KMS-11 (cell line): ENCODE results near the gene ARHGDIG.
A peak's percentile ranks its signal among the peaks of the same experiment; 100 is the strongest.

Source experiments
- H2AFZ ChIP-seq: fragments of 200-600 bp; sonication (generic); 2 replicates; pipeline ENCODE4 v1.6.1; 2016; ENCODE audit warnings: antibody characterized with exemption, mixed run types, low read depth
- H3K27ac ChIP-seq: fragments of 200-600 bp; sonication (generic); 2 replicates; pipeline ENCODE4 v1.6.1; 2016; ENCODE audit warnings: mild to moderate bottlenecking, mixed run types
- H3K27me3 ChIP-seq: fragments of 200-600 bp; sonication (generic); 2 replicates; pipeline ENCODE4 v1.6.1; 2017; ENCODE audit warnings: mild to moderate bottlenecking, low read depth, mixed run types, moderate library complexity; ENCODE audit not compliant: insufficient read depth
- H3K36me3 ChIP-seq: fragments of 200-600 bp; sonication (generic); 2 replicates; pipeline ENCODE4 v1.6.1; 2017; ENCODE audit warnings: mild to moderate bottlenecking, mixed run types; ENCODE audit not compliant: insufficient read depth
- H3K4me1 ChIP-seq: fragments of 200-600 bp; sonication (generic); 2 replicates; pipeline ENCODE4 v1.6.1; 2016; ENCODE audit warnings: mild to moderate bottlenecking, low read depth, mixed run types; ENCODE audit not compliant: poor library complexity, severe bottlenecking
- H3K4me2 ChIP-seq: fragments of 200-600 bp; sonication (generic); 2 replicates; pipeline ENCODE4 v1.7.0; 2016; ENCODE audit warnings: mild to moderate bottlenecking, mixed run types
- H3K4me3 ChIP-seq: fragments of 200-600 bp; sonication (generic); IDR thresholded peaks from 2 replicates; pipeline ENCODE4 v1.6.1; 2017; ENCODE audit warnings: low read depth, low read length, mixed read lengths; ENCODE audit not compliant: insufficient read depth
- H3K79me2 ChIP-seq: fragments of 200-600 bp; sonication (generic); 2 replicates; pipeline ENCODE4 v1.6.1; 2016; ENCODE audit warnings: low read depth, mixed run types; ENCODE audit not compliant: insufficient read depth
- H3K9ac ChIP-seq: fragments of 200-600 bp; sonication (generic); 2 replicates; pipeline ENCODE4 v1.6.1; 2016; ENCODE audit warnings: mild to moderate bottlenecking, mixed run types
- H4K20me1 ChIP-seq: fragments of 200-600 bp; sonication (generic); 2 replicates; pipeline ENCODE4 v1.6.1; 2016; ENCODE audit warnings: mild to moderate bottlenecking, mixed run types; ENCODE audit not compliant: insufficient read depth
- TF ChIP-seq, protein P1 (sequence below): fragments of 200-600 bp; sonication (generic); conservative IDR thresholded peaks from 2 replicates; pipeline ENCODE4 v1.6.1; 2017; ENCODE audit warnings: low read depth, mild to moderate bottlenecking, antibody characterized with exemption, low read length, moderate library complexity, mixed read lengths

ARHGDIG gene

DNA sequence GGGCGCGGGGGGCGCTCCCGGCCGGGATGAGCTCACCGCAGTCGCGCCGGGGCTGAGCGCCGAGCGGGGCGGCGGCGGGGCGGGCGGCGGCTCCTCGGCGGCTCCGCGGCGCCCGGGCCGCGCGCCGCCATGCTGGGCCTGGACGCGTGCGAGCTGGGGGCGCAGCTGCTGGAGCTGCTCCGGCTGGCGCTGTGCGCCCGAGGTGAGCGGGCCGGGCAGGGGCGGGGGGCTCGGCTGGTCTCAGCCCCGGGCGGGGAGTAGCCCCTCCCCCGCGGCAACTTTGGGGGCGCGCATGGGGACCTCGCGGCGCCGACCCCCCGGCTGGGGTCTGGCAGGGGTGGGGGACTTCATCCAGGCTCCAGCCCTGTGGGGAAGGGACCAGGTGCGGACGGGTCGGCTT is at the start of gene ARHGDIG:
TSS of gene ARHGDIG (plus strand) at position 40 of the 400 bp plus-strand sequence. CDS start at position 130, 90 bp downstream.
- Histone ChIP-seq H2AFZ (no peak within 1 kb of the TSS), H3K27me3 (peaks cover 20% of the 10 kb centered on the region; the same call in 1 of the 2 replicates), H3K4me1 (peaks cover 4% of the 10 kb centered on the region), H3K36me3 (no peaks in the 10 kb centered on the region), H3K4me2 (no peak within 1 kb of the TSS), H3K79me2 (no peaks in the 10 kb centered on the region), H4K20me1 (no peaks in the 10 kb centered on the region), H3K9ac (no peak within 1 kb of the TSS), H3K4me3 (no peak within 1 kb of the TSS), H3K27ac (no peak within 1 kb of the TSS)
- TF ChIP-seq, protein P1, sequence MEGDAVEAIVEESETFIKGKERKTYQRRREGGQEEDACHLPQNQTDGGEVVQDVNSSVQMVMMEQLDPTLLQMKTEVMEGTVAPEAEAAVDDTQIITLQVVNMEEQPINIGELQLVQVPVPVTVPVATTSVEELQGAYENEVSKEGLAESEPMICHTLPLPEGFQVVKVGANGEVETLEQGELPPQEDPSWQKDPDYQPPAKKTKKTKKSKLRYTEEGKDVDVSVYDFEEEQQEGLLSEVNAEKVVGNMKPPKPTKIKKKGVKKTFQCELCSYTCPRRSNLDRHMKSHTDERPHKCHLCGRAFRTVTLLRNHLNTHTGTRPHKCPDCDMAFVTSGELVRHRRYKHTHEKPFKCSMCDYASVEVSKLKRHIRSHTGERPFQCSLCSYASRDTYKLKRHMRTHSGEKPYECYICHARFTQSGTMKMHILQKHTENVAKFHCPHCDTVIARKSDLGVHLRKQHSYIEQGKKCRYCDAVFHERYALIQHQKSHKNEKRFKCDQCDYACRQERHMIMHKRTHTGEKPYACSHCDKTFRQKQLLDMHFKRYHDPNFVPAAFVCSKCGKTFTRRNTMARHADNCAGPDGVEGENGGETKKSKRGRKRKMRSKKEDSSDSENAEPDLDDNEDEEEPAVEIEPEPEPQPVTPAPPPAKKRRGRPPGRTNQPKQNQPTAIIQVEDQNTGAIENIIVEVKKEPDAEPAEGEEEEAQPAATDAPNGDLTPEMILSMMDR = no peak

DNA sequence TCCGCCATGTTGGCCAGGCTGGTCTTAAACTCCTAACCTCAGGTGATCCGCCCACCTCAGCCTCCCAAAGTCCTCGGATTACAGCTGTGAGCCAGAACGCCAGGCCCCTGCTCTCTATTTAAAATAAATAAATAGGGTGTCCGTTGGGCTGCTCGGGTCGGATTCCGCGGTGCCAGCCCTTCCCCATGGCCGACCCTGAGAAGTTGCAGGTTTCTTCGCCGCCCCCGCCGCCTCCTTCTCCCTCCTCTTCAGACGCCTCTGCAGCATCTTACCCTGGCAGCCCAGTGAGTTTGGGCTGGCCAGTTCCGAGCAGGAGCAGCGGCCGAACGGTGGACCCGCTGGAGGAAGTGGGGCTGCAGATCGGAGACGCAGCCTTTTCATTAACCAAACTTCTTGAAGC is 49.4 kb upstream of the ARHGDIG start:
- Histone ChIP-seq H3K36me3 (peaks cover 4% of the 10 kb centered on the region; the same call in 1 of the 2 replicates), H3K4me2 (no peak overlapping the region), H3K4me1 (peaks cover 33% of the 10 kb centered on the region), H4K20me1 (peaks cover 18% of the 10 kb centered on the region; the same call in 1 of the 2 replicates), H3K79me2 (peaks cover 30% of the 10 kb centered on the region), H3K4me3 (no peak overlapping the region), H3K9ac (no peak overlapping the region), H3K27ac (no peak overlapping the region), H3K27me3 (no peaks in the 10 kb centered on the region), H2AFZ (no peak overlapping the region)
- TF ChIP-seq, protein P1 = no peak

DNA sequence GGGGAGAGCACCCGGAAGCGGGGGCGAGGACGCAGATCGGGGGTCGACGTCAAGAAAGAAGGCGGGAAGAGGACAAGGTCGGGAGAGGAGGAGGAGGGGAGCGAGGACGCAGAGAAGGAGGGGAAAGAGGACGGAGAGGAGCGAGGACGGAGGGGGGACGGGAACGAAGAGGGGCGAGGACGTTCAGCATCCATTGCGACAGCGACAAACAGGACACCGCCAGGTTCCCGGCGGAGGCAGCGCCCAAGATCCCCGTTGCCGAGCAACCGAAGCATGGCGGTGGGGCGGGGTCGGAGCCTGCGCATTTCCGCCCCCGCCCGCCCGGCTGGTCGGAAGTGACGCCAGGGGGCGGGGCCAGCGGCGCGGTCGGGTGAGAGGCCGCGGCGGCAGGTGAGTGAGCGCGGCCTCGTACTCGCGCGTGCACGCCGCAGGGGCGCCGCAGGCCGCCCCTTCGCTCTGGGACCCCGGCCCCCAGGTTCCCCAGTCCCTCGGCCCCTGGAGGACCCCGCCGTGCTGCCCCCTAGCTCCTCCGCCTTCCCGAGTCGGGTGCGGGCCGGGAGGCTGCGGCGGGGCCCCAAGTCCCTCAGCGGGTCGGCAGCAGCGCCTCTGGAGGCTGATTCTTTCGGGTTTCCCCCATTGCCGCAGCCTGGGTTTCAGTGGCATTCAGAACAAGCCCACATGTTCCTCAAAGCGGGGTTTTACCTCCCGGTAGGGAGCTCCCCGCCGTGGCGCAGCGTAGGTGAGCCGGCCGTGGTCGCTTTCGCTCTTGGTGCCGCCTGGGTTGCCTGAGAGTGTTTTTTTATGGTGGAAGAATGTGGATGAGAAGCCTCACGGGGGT is 45.7 kb upstream of the ARHGDIG start, which contains the start of gene FAM234A:
TSS of gene FAM234A (plus strand) at position 354 of the 838 bp plus-strand sequence. CDS start 19,593 bp downstream, outside the sequence.
- Histone ChIP-seq H3K9ac (peak within 1 kb of the TSS; percentile 68; the same call in 1 of the 2 replicates), H3K79me2 (no peaks in the 10 kb centered on the region), H3K27me3 (no peaks in the 10 kb centered on the region), H3K4me1 (peaks cover 24% of the 10 kb centered on the region), H3K36me3 (no peaks in the 10 kb centered on the region), H4K20me1 (no peaks in the 10 kb centered on the region), H2AFZ (peak within 1 kb of the TSS; percentile 88), H3K4me2 (peak within 1 kb of the TSS; percentile 81), H3K27ac (peak within 1 kb of the TSS; percentile 79), H3K4me3 (no peak within 1 kb of the TSS)
- TF ChIP-seq, protein P1 = peak; percentile 48; the same call in 1 of the 2 replicates

DNA sequence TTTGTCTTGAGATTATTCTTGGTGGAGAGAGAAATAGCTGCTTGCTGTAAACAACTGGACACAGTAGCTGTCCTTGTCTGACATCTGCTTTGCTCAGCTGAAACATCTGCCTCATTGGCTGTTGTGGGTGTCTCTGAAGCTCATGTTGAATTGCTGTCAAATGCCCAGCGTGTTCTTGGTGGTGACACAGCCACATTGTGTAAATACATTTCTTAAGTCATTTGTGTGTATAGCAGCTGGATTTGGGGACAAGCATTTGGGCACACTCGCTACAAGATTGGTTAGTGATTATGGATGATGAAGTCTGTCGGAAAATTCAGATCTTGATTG is 40.5 kb upstream of the ARHGDIG start:
- Histone ChIP-seq H3K4me3 (no peak overlapping the region), H3K4me1 (peaks cover 27% of the 10 kb centered on the region), H4K20me1 (no peaks in the 10 kb centered on the region), H3K27ac (no peak overlapping the region), H3K9ac (no peak overlapping the region), H2AFZ (no peak overlapping the region), H3K27me3 (no peaks in the 10 kb centered on the region), H3K36me3 (no peaks in the 10 kb centered on the region), H3K4me2 (no peak overlapping the region; the same call in 1 of the 2 replicates), H3K79me2 (no peaks in the 10 kb centered on the region)
- TF ChIP-seq, protein P1 = no peak
